Panc1 (cell line): ENCODE measurements around the gene ABHD15. TPM values are rescaled to one million over a fixed set of nuclear protein-coding genes. Genes with fewer than 3 reads are reported as not detected.
A peak's percentile ranks its signal among the peaks of the same experiment; 100 is the strongest.

ENCODE experiments used
- ATAC-seq: fragments of 200-7000 bp; cut with Tn5 transposase; 2 replicates; pipeline ENCODE4 v1.9.1; 2020; ENCODE audit warnings: mild to moderate bottlenecking, moderate library complexity
- BruUV-seq: library from RNA; stranded (reverse); fragments of 400-500 nt; replicated peaks from 2 replicates; lab custom pipeline; 2021; lab: Mats Ljungman, UMichigan
- CTCF ChIA-PET: fragments of 300-600 bp; sonication (Branson Sonifier 250); formaldehyde crosslinking; loops from one replicate; lab custom pipeline; 2022; ENCODE audit warnings: antibody characterized with exemption; lab: Charles Lee
- POLR2A ChIA-PET: fragments of 300-600 bp; sonication (Branson Sonifier 250); formaldehyde crosslinking; loops from one replicate; lab custom pipeline; 2022; ENCODE audit warnings: antibody characterized with exemption; lab: Charles Lee
- DNase-seq: peaks from one replicate; pipeline ENCODE4 v3.0.0-alpha.2; 2010; ENCODE audit warnings: low read depth, low spot score
- H3K27ac ChIP-seq: 2 replicates; pipeline ENCODE4 v1.5.1; 2011; ENCODE audit warnings: mild to moderate bottlenecking, low read length, inconsistent platforms
- H3K27me3 ChIP-seq: fragments of 200-500 bp; sonication (Bioruptor generic); 2 replicates; pipeline ENCODE4 v1.6.0; 2014; ENCODE audit warnings: low read length, inconsistent platforms; ENCODE audit not compliant: control insufficient read depth, insufficient read depth
- H3K36me3 ChIP-seq: fragments of 200-500 bp; sonication (Bioruptor generic); 2 replicates; pipeline ENCODE4 v1.5.1; 2014; ENCODE audit warnings: inconsistent platforms, mild to moderate bottlenecking, low read length, moderate library complexity; ENCODE audit not compliant: control insufficient read depth, insufficient read depth
- H3K4me1 ChIP-seq: 2 replicates; pipeline ENCODE4 v1.5.1; 2011; ENCODE audit warnings: inconsistent platforms, mild to moderate bottlenecking, low read length, moderate library complexity; ENCODE audit not compliant: control insufficient read depth, insufficient read depth
- H3K4me3 ChIP-seq, 2 experiments: 2 replicates each; pipeline ENCODE4 v1.5.1; 2011 to 2012; ENCODE audit warnings: low read depth in 2 of 2, low read length in 2 of 2, mild to moderate bottlenecking in 2 of 2, inconsistent platforms in 1 of 2, moderate library complexity in 1 of 2
- H3K9me3 ChIP-seq: fragments of 200-500 bp; sonication (Bioruptor generic); 2 replicates; pipeline ENCODE4 v1.5.1; 2014; ENCODE audit warnings: low read depth, mild to moderate bottlenecking, inconsistent platforms, low read length, moderate library complexity; ENCODE audit not compliant: control insufficient read depth, insufficient read depth
- CTCF ChIP-seq: fragments of 450-650 bp; IDR thresholded peaks from 2 replicates; pipeline ENCODE4 v1.5.1; 2017; ENCODE audit warnings: mild to moderate bottlenecking
- POLR2AphosphoS5 ChIP-seq: IDR thresholded peaks from 2 replicates; pipeline ENCODE4 v1.6.1; 2012; ENCODE audit warnings: mild to moderate bottlenecking, low read depth, low read length, moderate library complexity
- REST ChIP-seq, 2 experiments: IDR thresholded peaks; 2 replicates each; pipeline ENCODE4 v1.6.1; 2011 to 2012; ENCODE audit warnings: low read depth in 2 of 2, control low read depth in 1 of 2, low read length in 1 of 2, mild to moderate bottlenecking in 1 of 2, moderate library complexity in 1 of 2; ENCODE audit not compliant: insufficient read depth in 1 of 2
- SIN3A ChIP-seq: IDR thresholded peaks from 2 replicates; pipeline ENCODE4 v1.6.1; 2012; ENCODE audit warnings: low read depth, mild to moderate bottlenecking, low read length, moderate library complexity, borderline replicate concordance; ENCODE audit not compliant: insufficient read depth
- in situ Hi-C: cut with HindIII; loops from 2 replicates; pipeline ENCODE4 v1.10.0; 2016; ENCODE audit warnings: low sequenced_read_pairs, low pct_unique_long_range_greater_than_20kb
- intact Hi-C: fragments of 100-400 bp; cut with micrococcal nuclease; formaldehyde crosslinking; loops from one replicate; pipeline ENCODE4 v1.10.0; 2022; ENCODE audit not compliant: unreplicated experiment
- total RNA-seq: library from RNA; stranded (reverse); gene quantifications from one replicate; pipeline ENCODE4 v1.2.1, GENCODE V29; 2021; ENCODE audit not compliant: unreplicated experiment

ABHD15 gene
- total RNA-seq, 1 experiment from 2014 or later = 33.7 TPM

GRCh38 chr17:29579866-29580771, 13.3 kb upstream of the ABHD15 start:
- H3K36me3 ChIP-seq = 0 out of 2 replicates have a peak, but pooled peaks cover 2% of the 10 kb centered on the region
- BruUV-seq = TSS peak; percentile 44
- peak; percentile 94 for ATAC-seq
- H3K27ac ChIP-seq = no peak overlapping the region
- DNase-seq = no peak
- TF ChIP-seq SIN3A (no peak), REST (IDR thresholded peaks at IDR 0.05; ENCODE audit: insufficient read depth in 1 of 2, low read depth in 2 of 2, low read length in 1 of 2) (peak in 1 of 2 experiments; percentile 69; a peak in 1 of 4 replicates), POLR2AphosphoS5 (peak; percentile 61; the same call in 1 of the 2 replicates), CTCF (peak; percentile 93)
- intact Hi-C loops (no loop called here), in situ Hi-C loops (no loop called here)
- H3K27me3 ChIP-seq = no peaks in the 10 kb centered on the region
- no peak overlapping the region for H3K4me3 ChIP-seq
- ChIA-PET POLR2A (interaction anchor here (0.6 kb wide), 1 partner anchor 47 kb away, joined by 4 read pairs; no protein-coding TSS in a partner anchor), CTCF (interaction anchor here (0.6 to 1.9 kb wide), 8 partner anchors 11 to 290 kb away, joined by 3 to 13 read pairs (median 5); partner anchors contain the start of genes ANKRD13B and TP53I13)
- no peaks in the 10 kb centered on the region; the same call in 1 of the 2 replicates for H3K4me1 ChIP-seq
- H3K9me3 ChIP-seq = no peaks in the 10 kb centered on the region

GRCh38 chr17:29578626-29579485, 12.0 kb upstream of the ABHD15 start:
- in situ Hi-C loops (no loop called here), intact Hi-C loops (no loop called here)
- no peak overlapping the region for H3K27ac ChIP-seq
- no TSS peak for BruUV-seq
- no peak for DNase-seq
- no peak for ATAC-seq
- ChIA-PET CTCF (no interaction called here), POLR2A (no interaction called here)
- no peaks in the 10 kb centered on the region for H3K4me1 ChIP-seq
- no peak overlapping the region for H3K4me3 ChIP-seq
- TF ChIP-seq REST (IDR thresholded peaks at IDR 0.05; ENCODE audit: insufficient read depth in 1 of 2, low read depth in 2 of 2, low read length in 1 of 2) (no peak), POLR2AphosphoS5 (no peak)
- H3K9me3 ChIP-seq = no peaks in the 10 kb centered on the region
- 0 out of 2 replicates have a peak, but pooled peaks cover 2% of the 10 kb centered on the region for H3K36me3 ChIP-seq
- no peaks in the 10 kb centered on the region for H3K27me3 ChIP-seq
